SW480 (cell line): ENCODE measurements around the gene UCHL3.

ENCODE experiments used
- DNase-seq: peaks from one replicate; pipeline ENCODE4 v3.0.0-alpha.2; 2016; ENCODE audit warnings: low spot score

The UCHL3 gene

GRCh38 chr13:75547917-75548316, 1.7 kb upstream of the UCHL3 start:
- DNase-seq = no peak

- peak; percentile 89 for DNase-seq
Observed at GRCh38 chr13:75550159-75550567, 572 bp downstream of the UCHL3 start.

- DNase-seq = no peak
Observed at GRCh38 chr13:75554464-75554863, 4.9 kb downstream of the UCHL3 start.

- DNase-seq = no peak
Observed at GRCh38 chr13:75554981-75555380, 5.4 kb downstream of the UCHL3 start.

GRCh38 chr13:75555836-75556235, 6.2 kb downstream of the UCHL3 start:
- DNase-seq = no peak

- no peak for DNase-seq
Observed at GRCh38 chr13:75556961-75557360, 7.4 kb downstream of the UCHL3 start.

- no peak for DNase-seq
Observed at GRCh38 chr13:75558145-75558840, 8.7 kb downstream of the UCHL3 start.

- peak; percentile 41 for DNase-seq
Observed at GRCh38 chr13:75566658-75567057, 17.1 kb downstream of the UCHL3 start.

- DNase-seq = no peak
Observed at GRCh38 chr13:75569576-75569975, 20.0 kb downstream of the UCHL3 start.

- no peak for DNase-seq
Observed at GRCh38 chr13:75579529-75579928, 29.9 kb downstream of the UCHL3 start.

GRCh38 chr13:75581874-75582640, 32.5 kb downstream of the UCHL3 start:
- no peak for DNase-seq

- DNase-seq = no peak
Observed at GRCh38 chr13:75583091-75583490, 33.5 kb downstream of the UCHL3 start.

GRCh38 chr13:75585153-75585552, 35.6 kb downstream of the UCHL3 start:
- DNase-seq = peak; percentile 15

- peak; percentile 4 for DNase-seq
Observed at GRCh38 chr13:75587679-75588078, 38.1 kb downstream of the UCHL3 start.

- no peak for DNase-seq
Observed at GRCh38 chr13:75596657-75597182, 47.1 kb downstream of the UCHL3 start.

GRCh38 chr13:75600371-75600770, 50.8 kb downstream of the UCHL3 start:
- DNase-seq = no peak

- no peak for DNase-seq
Observed at GRCh38 chr13:75603038-75603437, 53.4 kb downstream of the UCHL3 start.

GRCh38 chr13:75607447-75607846, 57.9 kb downstream of the UCHL3 start:
- no peak for DNase-seq

- DNase-seq = no peak
Observed at GRCh38 chr13:75610466-75610865, 60.9 kb downstream of the UCHL3 start.

- DNase-seq = no peak
Observed at GRCh38 chr13:75612354-75612753, 62.8 kb downstream of the UCHL3 start.

GRCh38 chr13:75617230-75617629, 67.6 kb downstream of the UCHL3 start:
- DNase-seq = no peak

GRCh38 chr13:75618308-75618707, 68.7 kb downstream of the UCHL3 start:
- DNase-seq = no peak

- DNase-seq = no peak
Observed at GRCh38 chr13:75620020-75620419, 70.4 kb downstream of the UCHL3 start.
